K562 (cell line): ENCODE results near the gene PSME1. TPM values are rescaled to one million over a fixed set of nuclear protein-coding genes. Genes with fewer than 3 reads are reported as not detected.

ENCODE experiments used
- ATAC-seq: fragments of 200-7000 bp; cut with Tn5 transposase; 3 replicates; pipeline ENCODE4 v1.9.1; 2020; ENCODE audit warnings: moderate library complexity
- BruUV-seq: library from RNA; stranded (reverse); fragments of 400-500 nt; replicated peaks from 2 replicates; lab custom pipeline; 2021; lab: Mats Ljungman, UMichigan
- CTCF ChIA-PET: fragments of 300-600 bp; formaldehyde crosslinking; extraction: SDS; loops from one replicate; lab custom pipeline; 2021; ENCODE audit warnings: low intra/inter-chr PET ratio; lab: Yijun Ruan, JAX
- POLR2A ChIA-PET: fragments of 300-600, 350-650 bp; sonication (Branson Sonifier 250); formaldehyde crosslinking; extraction: SDS; loops from one replicate; lab custom pipeline; 2021; ENCODE audit warnings: antibody characterized with exemption, inconsistent platforms; lab: Yijun Ruan, JAX
- DNase-seq, 4 experiments: peaks; one replicate each; pipeline versions ENCODE4 v3.0.0 to v3.0.0-alpha.2; 2011 to 2018; ENCODE audit warnings: low spot score in 3 of 4, mixed read lengths in 3 of 4; ENCODE audit errors: extremely low read depth in 1 of 4
- FAIRE-seq: peaks from 2 replicates; lab custom pipeline; 2011; peaks lifted over from hg19 to GRCh38; lab: Jason Lieb, UNC
- H2AFZ ChIP-seq: 2 replicates; pipeline ENCODE4 v1.6.0; 2011; ENCODE audit warnings: low read depth, low read length, control low read depth, inconsistent platforms
- H3K27ac ChIP-seq: fragments of 200-600 bp; 3 replicates; pipeline ENCODE4 v1.8.0; 2011; ENCODE audit warnings: low read depth, mild to moderate bottlenecking, control low read depth, inconsistent platforms, low read length, moderate library complexity, mixed read lengths; ENCODE audit errors: extremely low read depth
- H3K27me3 ChIP-seq, 2 experiments: fragments of 300-600 bp in 1 of 2; 2 replicates in 1 of 2; 3 replicates in 1 of 2; pipeline versions ENCODE4 v1.6.0 to v1.8.0; 2011; ENCODE audit warnings: inconsistent platforms in 2 of 2, low read length in 2 of 2, mild to moderate bottlenecking in 1 of 2, mixed read lengths in 1 of 2, moderate library complexity in 1 of 2; ENCODE audit not compliant: control insufficient read depth in 2 of 2, insufficient read depth in 2 of 2
- H3K36me3 ChIP-seq: fragments of 300-600 bp; 3 replicates; pipeline ENCODE4 v1.8.0; 2011; ENCODE audit warnings: mild to moderate bottlenecking, low read length, inconsistent platforms; ENCODE audit not compliant: control insufficient read depth, insufficient read depth
- H3K4me1 ChIP-seq, 2 experiments: fragments of 200-600 bp in 1 of 2; replicated peaks in 1 of 2; 2 replicates in 1 of 2; 3 replicates in 1 of 2; pipeline versions ENCODE4 v1.5.1 to v1.8.0; 2011; ENCODE audit warnings: inconsistent platforms in 2 of 2, low read length in 2 of 2, mild to moderate bottlenecking in 1 of 2, mixed read lengths in 1 of 2, moderate library complexity in 1 of 2; ENCODE audit not compliant: control insufficient read depth in 2 of 2, insufficient read depth in 2 of 2
- H3K4me2 ChIP-seq: 2 replicates; pipeline ENCODE4 v1.6.1; 2011; ENCODE audit warnings: low read length, control low read depth, inconsistent platforms, mixed read lengths; ENCODE audit not compliant: insufficient read depth
- H3K4me3 ChIP-seq: fragments of 200-600 bp; sonication (generic), shearing (Covaris generic); 2 replicates; pipeline ENCODE4 v1.5.1; 2016; ENCODE audit warnings: control low read depth, inconsistent platforms
- H3K79me2 ChIP-seq: fragments of 200-600 bp; 3 replicates; pipeline ENCODE4 v1.8.0; 2011; ENCODE audit warnings: low read length, inconsistent platforms; ENCODE audit not compliant: control insufficient read depth, insufficient read depth
- H3K9ac ChIP-seq, 2 experiments: 2 replicates each; pipeline versions ENCODE4 v1.6.0 to v1.6.1; 2011; ENCODE audit warnings: low read depth in 2 of 2, low read length in 2 of 2, control low read depth in 1 of 2, inconsistent platforms in 1 of 2, mild to moderate bottlenecking in 1 of 2, mixed read lengths in 1 of 2; ENCODE audit not compliant: insufficient read depth in 1 of 2
- H3K9me1 ChIP-seq: one replicate; pipeline ENCODE4 v1.6.0; 2011; ENCODE audit warnings: inconsistent platforms, mild to moderate bottlenecking, low read length, moderate library complexity; ENCODE audit not compliant: control insufficient read depth, insufficient read depth
- H3K9me3 ChIP-seq: replicated peaks from 2 replicates; pipeline ENCODE4 v1.5.1; 2011; ENCODE audit warnings: low read depth, low read length, inconsistent platforms; ENCODE audit not compliant: control insufficient read depth, insufficient read depth
- H4K20me1 ChIP-seq: replicated peaks from 2 replicates; pipeline ENCODE4 v1.6.1; 2011; ENCODE audit warnings: low read length, inconsistent platforms, mixed read lengths; ENCODE audit not compliant: control insufficient read depth, insufficient read depth
- CREM ChIP-seq: IDR thresholded peaks from 2 replicates; pipeline ENCODE4 v1.6.1; 2014; ENCODE audit warnings: antibody characterized with exemption, low read depth
- KLF16 ChIP-seq: IDR thresholded peaks from 2 replicates; pipeline ENCODE4 v1.6.1; 2016; ENCODE audit warnings: antibody characterized with exemption
- MECOM ChIP-seq: fragments of 250-450 bp; sonication (Bioruptor Pico); IDR thresholded peaks from 2 replicates; pipeline ENCODE4 v1.8.0; 2022; ENCODE audit warnings: inconsistent platforms
- MGA ChIP-seq: fragments of 450-650 bp; IDR thresholded peaks from 2 replicates; pipeline ENCODE4 v1.6.1; 2016; ENCODE audit warnings: mild to moderate bottlenecking, moderate library complexity
- TCF15 ChIP-seq: fragments of 250-450 bp; sonication (Bioruptor Pico); IDR thresholded peaks from 2 replicates; pipeline ENCODE4 v1.8.0; 2022; ENCODE audit warnings: moderate library complexity, mild to moderate bottlenecking, inconsistent platforms
- ZBTB17 ChIP-seq: fragments of 450-650 bp; formaldehyde crosslinking; IDR thresholded peaks from 2 replicates; pipeline ENCODE4 v1.4.0; 2020; ENCODE audit warnings: mild to moderate bottlenecking
- ZNF274 ChIP-seq: IDR thresholded peaks from 2 replicates; pipeline ENCODE4 v1.6.1; 2011; ENCODE audit warnings: low read depth, mild to moderate bottlenecking, low read length, moderate library complexity, borderline replicate concordance
- ZNF561 ChIP-seq: fragments of 450-650 bp; formaldehyde crosslinking; conservative IDR thresholded peaks from 2 replicates; pipeline ENCODE4 v1.4.0; 2020; ENCODE audit warnings: mild to moderate bottlenecking, moderate library complexity
- WGBS: fragments of 100-300 bp; shearing (Covaris generic); methylation state at CpG from one replicate; pipeline ENCODE4 v1.1.6; 2016; ENCODE audit warnings: low coverage, mixed read lengths; ENCODE audit not compliant: insufficient coverage; ENCODE audit errors: missing lambda C conversion rate; 5-methylcytosine and 5-hydroxymethylcytosine counted together
- in situ Hi-C: fragments of 300-500 bp; cut with MboI; formaldehyde crosslinking; loops from 4 replicates; pipeline ENCODE4 v1.15.0; 2018; ENCODE audit warnings: inconsistent platforms, mixed read lengths
- intact Hi-C: fragments of 100-400 bp; cut with micrococcal nuclease; formaldehyde crosslinking; loops from 2 replicates; pipeline ENCODE4 v1.14.2; 2022
- polyA plus RNA-seq, 8 experiments: library from polyadenylated mRNA; depleted of rRNA in 4 of 8; stranded (reverse) in 5 of 8; unstranded in 3 of 8; fragments of >200 nt; fragmentation: Nextera tagmentation in 2 of 8; fragmentation: Illumina TruSeq in 1 of 8; extraction: Ambion mirVana in 2 of 8; extraction: Trizol in 1 of 8; gene quantifications; 2 replicates each; pipeline versions ENCODE4 v1.2.1 to v1.2.3, GENCODE V29; 2011 to 2014; ENCODE audit warnings: inconsistent platforms in 1 of 8, missing spikeins in 1 of 8
- total RNA-seq, 7 experiments: library from RNA; depleted of rRNA in 6 of 7; stranded (reverse); fragments of >200 nt in 6 of 7; fragmentation: Illumina TruSeq in 2 of 7; extraction: Trizol in 2 of 7; gene quantifications; 2 replicates each; pipeline versions ENCODE4 v1.2.1 to v1.2.3, GENCODE V29; 2011 to 2021; ENCODE audit warnings: low replicate concordance in 1 of 7

PSME1 gene
- total and polyA plus RNA-seq, 9 of the 15 experiments (the other 6 are each of a cell fraction or from before 2014, with no cell fraction given): 20.3 to 180 (median 67.5) TPM

DNA sequence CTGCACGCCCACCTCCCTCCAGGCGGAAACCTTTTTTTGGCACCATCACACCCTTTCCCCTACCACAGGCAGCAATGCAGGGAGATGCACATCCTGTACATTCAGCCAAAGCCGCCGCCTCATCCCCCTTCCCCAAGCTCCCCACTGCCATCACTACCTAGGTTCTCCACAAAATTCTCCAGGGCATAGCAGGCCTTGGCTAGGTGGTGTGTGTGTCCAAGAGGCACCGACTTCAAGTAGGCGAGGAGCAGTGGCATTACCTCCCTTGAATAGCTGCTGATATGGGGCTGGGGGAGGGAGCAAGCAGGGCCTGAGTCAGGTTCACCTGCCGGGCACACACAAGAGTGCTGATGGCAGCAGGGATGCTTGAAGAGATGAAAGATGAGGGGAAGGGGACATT, 49.0 kb downstream of the PSME1 start:
- in situ Hi-C loops: no loop called here
- Histone ChIP-seq H3K27ac (no peak overlapping the region), H3K9ac (peak overlapping the region in 1 of 2 experiments; percentile 52; a peak in 2 of 4 replicates), H3K4me1 (peaks cover 0 to 21% of the 10 kb centered on the region in 2 experiments; a peak in 3 of 5 replicates)
- DNase-seq: no peak
- TF ChIP-seq TCF15 (CRISPR knock-in tag) (no peak), ZBTB17 (no peak), ZNF561 (CRISPR knock-in tag) (no peak), CREM (no peak), MGA (no peak), MECOM (CRISPR knock-in tag) (no peak), KLF16 (no peak), ZNF274 (no peak)
- TF ChIP-seq, all 486 proteins: peak for 0
- CTCF ChIA-PET: no interaction called here
- intact Hi-C loops: no loop called here
- no peaks in the 10 kb centered on the region for H3K27me3 ChIP-seq
- no peak overlapping the region for H3K4me3 ChIP-seq
- H2AFZ ChIP-seq: no peak overlapping the region
- H3K36me3 ChIP-seq: peaks cover 78% of the 10 kb centered on the region; the same call in 2 of the 3 replicates
- ATAC-seq (no peak), FAIRE-seq (no peak)
- H4K20me1 ChIP-seq: peaks cover 9% of the 10 kb centered on the region; the same call in 1 of the 2 replicates
- H3K4me2 ChIP-seq: no peak overlapping the region
- H3K9me3 ChIP-seq: no peaks in the 10 kb centered on the region
- 100% methylated on average over 5 of the region's 7 CpGs for WGBS
- no TSS peak for BruUV-seq
- peaks cover 3% of the 10 kb centered on the region for H3K9me1 ChIP-seq
- POLR2A ChIA-PET: interaction anchor here (0.9 to 1.5 kb wide), 2 partner anchors 10 to 11 kb away, joined by 3 to 5 read pairs; partner anchors contain the start of gene TM9SF1
- peaks cover 18% of the 10 kb centered on the region for H3K79me2 ChIP-seq
